ENCODE measurements around the gene SLC25A21. TPM values are rescaled to one million over a fixed set of nuclear protein-coding genes. Genes with fewer than 3 reads are reported as not detected.

Gene SLC25A21
- total RNA-seq, 1 experiment from 2014 or later: 7.1 TPM

DNA sequence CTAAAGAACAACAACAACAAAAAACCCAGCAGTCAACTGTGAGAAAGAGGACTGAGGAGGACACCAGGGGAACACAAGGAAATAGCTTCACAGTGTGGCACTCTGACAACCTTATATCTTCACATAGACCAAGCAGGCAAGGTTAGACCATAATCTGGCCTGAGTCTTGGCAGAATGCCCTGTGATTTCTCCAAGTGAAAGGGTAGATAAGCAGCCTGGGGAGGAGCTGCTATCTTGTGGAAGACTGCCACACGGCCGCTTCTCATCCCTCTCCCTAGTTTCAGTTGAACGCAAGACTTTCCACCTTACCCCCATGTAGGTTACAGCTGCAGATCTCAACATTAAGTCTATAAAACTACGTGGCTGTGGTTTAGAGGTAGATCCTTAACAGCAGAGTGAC is 3.7 kb downstream of the SLC25A21 start:
- Histone ChIP-seq H3K9me3 (ENCODE audit: control insufficient read depth, low read depth, low read length) (no peaks in the 10 kb centered on the region), H3K14ac (ENCODE audit: insufficient read depth, low read length) (no peak overlapping the region), H4K5ac (ENCODE audit: insufficient read length, low read depth, low read length) (no peak overlapping the region), H2BK120ac (ENCODE audit: low read depth, low read length, poor library complexity, severe bottlenecking) (no peak overlapping the region), H3K4me2 (ENCODE audit: insufficient read depth, insufficient read length, low read length) (no peak overlapping the region), H2BK5ac (ENCODE audit: insufficient read length, low read length) (no peak overlapping the region), H3K79me1 (ENCODE audit: insufficient read depth, low read depth, low read length, poor library complexity, severe bottlenecking) (no peaks in the 10 kb centered on the region), H3K23me2 (ENCODE audit: insufficient read length, low read depth, low read length, poor library complexity, severe bottlenecking) (peaks cover 6% of the 10 kb centered on the region), H3K79me2 (ENCODE audit: insufficient read depth, low read length) (peaks cover 3% of the 10 kb centered on the region; the same call in 1 of the 2 replicates), H2AFZ (ENCODE audit: low read length) (no peak overlapping the region), H3K4me1 (ENCODE audit: insufficient read depth, low read length) (peaks cover 17% of the 10 kb centered on the region; the same call in 1 of the 2 replicates), H3K27me3 (ENCODE audit: insufficient read depth, low read length) (no peaks in the 10 kb centered on the region), H3K23ac (ENCODE audit: insufficient read length, low read depth, low read length) (no peak overlapping the region), H3T11ph (ENCODE audit: low read length) (no peak overlapping the region), H4K91ac (ENCODE audit: insufficient read length, low read depth, low read length) (no peak overlapping the region), H3K18ac (ENCODE audit: insufficient read length, low read depth, low read length) (no peak overlapping the region), H3K9ac (ENCODE audit: extremely low read depth, insufficient read length, low read length) (no peak overlapping the region), H3K4ac (ENCODE audit: low read depth, low read length) (no peak overlapping the region), H2BK20ac (ENCODE audit: low read depth, low read length, poor library complexity, severe bottlenecking) (no peak overlapping the region), H2AK5ac (ENCODE audit: insufficient read length, low read length) (no peak overlapping the region), H3K27ac (ENCODE audit: insufficient read length, low read depth, low read length) (no peak overlapping the region), H2BK12ac (ENCODE audit: insufficient read length, low read depth, low read length) (no peak overlapping the region), H4K20me1 (ENCODE audit: control insufficient read depth, insufficient read depth, insufficient read length) (no peaks in the 10 kb centered on the region), H4K8ac (replicated peaks; ENCODE audit: insufficient read length, low read depth, low read length) (no peak overlapping the region), H3K56ac (ENCODE audit: insufficient read length, low read depth, low read length) (no peak overlapping the region), H2BK15ac (ENCODE audit: low read depth, low read length) (no peak overlapping the region)
- H3K36me3 Mint-ChIP-seq (ENCODE audit: insufficient read depth in 1 of 3, low read depth in 3 of 3): peaks cover 0 to 4% (median 0%) of the 10 kb centered on the region in 3 experiments; a peak in 4 of 7 replicates
- no peaks in the 10 kb centered on the region for H3K27me3 Mint-ChIP-seq (ENCODE audit: low read depth)
- H3K4me3 Mint-ChIP-seq: no peak overlapping the region
- peak overlapping the region; percentile 72 to 81 (median 73); a peak in 6 of 7 replicates for H3K27ac Mint-ChIP-seq
- H3K4me1 Mint-ChIP-seq: peaks cover 52 to 67% of the 10 kb centered on the region in 2 experiments
- no peaks in the 10 kb centered on the region; a peak in 1 of 5 replicates for H3K9me3 Mint-ChIP-seq
- no CpG with 5 or more reads among the region's 4 CpGs for WGBS (ENCODE audit: extremely low coverage, insufficient read length, low lambda C conversion rate)
- DNase-seq: no peak
- TF ChIP-seq, protein P1, sequence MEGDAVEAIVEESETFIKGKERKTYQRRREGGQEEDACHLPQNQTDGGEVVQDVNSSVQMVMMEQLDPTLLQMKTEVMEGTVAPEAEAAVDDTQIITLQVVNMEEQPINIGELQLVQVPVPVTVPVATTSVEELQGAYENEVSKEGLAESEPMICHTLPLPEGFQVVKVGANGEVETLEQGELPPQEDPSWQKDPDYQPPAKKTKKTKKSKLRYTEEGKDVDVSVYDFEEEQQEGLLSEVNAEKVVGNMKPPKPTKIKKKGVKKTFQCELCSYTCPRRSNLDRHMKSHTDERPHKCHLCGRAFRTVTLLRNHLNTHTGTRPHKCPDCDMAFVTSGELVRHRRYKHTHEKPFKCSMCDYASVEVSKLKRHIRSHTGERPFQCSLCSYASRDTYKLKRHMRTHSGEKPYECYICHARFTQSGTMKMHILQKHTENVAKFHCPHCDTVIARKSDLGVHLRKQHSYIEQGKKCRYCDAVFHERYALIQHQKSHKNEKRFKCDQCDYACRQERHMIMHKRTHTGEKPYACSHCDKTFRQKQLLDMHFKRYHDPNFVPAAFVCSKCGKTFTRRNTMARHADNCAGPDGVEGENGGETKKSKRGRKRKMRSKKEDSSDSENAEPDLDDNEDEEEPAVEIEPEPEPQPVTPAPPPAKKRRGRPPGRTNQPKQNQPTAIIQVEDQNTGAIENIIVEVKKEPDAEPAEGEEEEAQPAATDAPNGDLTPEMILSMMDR (conservative IDR thresholded peaks at IDR 0.05): no peak

All from H9 (cell line).